HepG2 (cell line): Measurements from ENCODE around the gene ELOVL5.

Experiments
- FOXA3 ChIP-seq: IDR thresholded peaks from 2 replicates; pipeline ENCODE4 v1.6.1; 2016; ENCODE audit warnings: missing genetic modification reagents, missing compliant biosample characterization
- FOXM1 ChIP-seq: sonication (generic); formaldehyde crosslinking; IDR thresholded peaks from 2 replicates; pipeline ENCODE4 v1.5.0; 2020; ENCODE audit warnings: missing genetic modification reagents
- JUND ChIP-seq: sonication (generic); formaldehyde crosslinking; IDR thresholded peaks from 2 replicates; pipeline ENCODE4 v1.8.0; 2022; ENCODE audit warnings: mild to moderate bottlenecking, missing genetic modification reagents
- MED1 ChIP-seq: sonication (generic); formaldehyde crosslinking; IDR thresholded peaks from 2 replicates; pipeline ENCODE4 v1.4.0; 2020; ENCODE audit warnings: missing genetic modification reagents
- MED8 ChIP-seq: sonication (generic); formaldehyde crosslinking; IDR thresholded peaks from 2 replicates; pipeline ENCODE4 v1.8.1; 2023; ENCODE audit warnings: mild to moderate bottlenecking, missing genetic modification reagents; ENCODE audit not compliant: insufficient replicate concordance
- POLR2A ChIP-seq, 2 experiments: IDR thresholded peaks; 2 replicates each; pipeline ENCODE4 v1.6.1; 2011; ENCODE audit warnings: low read depth in 2 of 2, low read length in 2 of 2, mild to moderate bottlenecking in 1 of 2, moderate library complexity in 1 of 2; ENCODE audit not compliant: insufficient read depth in 1 of 2
- RBAK ChIP-seq: sonication (generic); formaldehyde crosslinking; IDR thresholded peaks from 2 replicates; pipeline ENCODE4 v1.5.1; 2020; ENCODE audit warnings: mild to moderate bottlenecking, missing genetic modification reagents
- SNRNP70 ChIP-seq: fragments of 200-400 bp; formaldehyde crosslinking; IDR thresholded peaks from 2 replicates; pipeline ENCODE4 v1.6.1; 2017; ENCODE audit warnings: mild to moderate bottlenecking, low read depth, low read length, moderate library complexity
- TRIM24 ChIP-seq: sonication (generic); formaldehyde crosslinking; IDR thresholded peaks from 2 replicates; pipeline ENCODE4 v1.8.0; 2022; ENCODE audit warnings: mild to moderate bottlenecking, missing genetic modification reagents
- ZNF274 ChIP-seq: sonication (generic); formaldehyde crosslinking; IDR thresholded peaks from 2 replicates; pipeline ENCODE4 v1.5.1; 2020; ENCODE audit warnings: mild to moderate bottlenecking, missing genetic modification reagents
- TF ChIP-seq, protein P1 (sequence below): IDR thresholded peaks from 2 replicates; pipeline ENCODE4 v1.6.1; 2016; ENCODE audit warnings: missing genetic modification reagents, missing compliant biosample characterization
- TF ChIP-seq, protein P2 (sequence below), 2 experiments: sonication (generic) in 1 of 2; formaldehyde crosslinking in 1 of 2; IDR thresholded peaks; 2 replicates each; pipeline versions ENCODE4 v1.4.0 to v1.6.1; 2016 to 2020; ENCODE audit warnings: borderline replicate concordance in 1 of 2, low read depth in 1 of 2, mild to moderate bottlenecking in 1 of 2, missing genetic modification reagents in 1 of 2

DNA sequence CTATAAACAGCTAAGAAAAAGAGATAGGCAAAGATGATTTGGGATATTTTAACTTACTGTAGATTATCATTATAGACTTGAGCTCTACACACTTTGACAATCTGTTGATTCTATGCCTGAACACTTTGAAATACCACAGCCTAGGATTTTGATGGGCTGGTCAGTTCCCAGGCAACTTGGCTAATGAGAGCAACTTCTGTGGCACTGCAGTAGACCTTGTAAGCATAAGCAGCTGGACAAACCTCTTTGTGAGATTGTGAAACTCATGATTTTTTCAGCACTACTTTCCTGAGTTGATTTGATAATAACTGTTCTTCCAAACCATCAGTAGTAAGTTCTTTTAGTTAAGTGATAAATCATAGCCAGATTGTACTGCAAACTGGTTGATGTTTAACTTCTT is 27.1 kb upstream of the ELOVL5 start:
- TF ChIP-seq TRIM24 (CRISPR knock-in tag) (no peak), ZNF274 (CRISPR knock-in tag) (no peak), RBAK (CRISPR knock-in tag) (no peak), MED8 (CRISPR knock-in tag) (no peak), MED1 (CRISPR knock-in tag) (no peak), FOXM1 (CRISPR knock-in tag) (no peak), SNRNP70 (no peak), FOXA3 (CRISPR knock-in tag) (no peak), JUND (CRISPR knock-in tag) (no peak), POLR2A (IDR thresholded peaks at IDR 0.05; ENCODE audit: insufficient read depth in 1 of 2, low read depth in 2 of 2, low read length in 2 of 2) (no peak)
- TF ChIP-seq, protein P1, sequence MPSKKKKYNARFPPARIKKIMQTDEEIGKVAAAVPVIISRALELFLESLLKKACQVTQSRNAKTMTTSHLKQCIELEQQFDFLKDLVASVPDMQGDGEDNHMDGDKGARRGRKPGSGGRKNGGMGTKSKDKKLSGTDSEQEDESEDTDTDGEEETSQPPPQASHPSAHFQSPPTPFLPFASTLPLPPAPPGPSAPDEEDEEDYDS (CRISPR knock-in tag) = no peak
- TF ChIP-seq, protein P2, sequence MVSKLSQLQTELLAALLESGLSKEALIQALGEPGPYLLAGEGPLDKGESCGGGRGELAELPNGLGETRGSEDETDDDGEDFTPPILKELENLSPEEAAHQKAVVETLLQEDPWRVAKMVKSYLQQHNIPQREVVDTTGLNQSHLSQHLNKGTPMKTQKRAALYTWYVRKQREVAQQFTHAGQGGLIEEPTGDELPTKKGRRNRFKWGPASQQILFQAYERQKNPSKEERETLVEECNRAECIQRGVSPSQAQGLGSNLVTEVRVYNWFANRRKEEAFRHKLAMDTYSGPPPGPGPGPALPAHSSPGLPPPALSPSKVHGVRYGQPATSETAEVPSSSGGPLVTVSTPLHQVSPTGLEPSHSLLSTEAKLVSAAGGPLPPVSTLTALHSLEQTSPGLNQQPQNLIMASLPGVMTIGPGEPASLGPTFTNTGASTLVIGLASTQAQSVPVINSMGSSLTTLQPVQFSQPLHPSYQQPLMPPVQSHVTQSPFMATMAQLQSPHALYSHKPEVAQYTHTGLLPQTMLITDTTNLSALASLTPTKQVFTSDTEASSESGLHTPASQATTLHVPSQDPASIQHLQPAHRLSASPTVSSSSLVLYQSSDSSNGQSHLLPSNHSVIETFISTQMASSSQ (IDR thresholded peaks at IDR 0.05; ENCODE audit: low read depth) = no peak
- TF ChIP-seq, protein P2 (CRISPR knock-in tag; IDR thresholded peaks at IDR 0.05; ENCODE audit: borderline replicate concordance) = no peak
